Measurements from ENCODE around the gene LRRTM1.

The LRRTM1 gene

GRCh38 chr2:80269806-80270205 is 34.7 kb downstream of the LRRTM1 start:
- H3K4me3 ChIP-seq (replicated peaks in 1 of 2; ENCODE audit: low read depth in 2 of 2, low read length in 2 of 2) = no peak overlapping the region
- DNase-seq (ENCODE audit: low read depth in 2 of 2) = no peak
- no peak for TF ChIP-seq CTCF (IDR thresholded peaks at IDR 0.05; ENCODE audit: low read depth, low read length)

DNA sequence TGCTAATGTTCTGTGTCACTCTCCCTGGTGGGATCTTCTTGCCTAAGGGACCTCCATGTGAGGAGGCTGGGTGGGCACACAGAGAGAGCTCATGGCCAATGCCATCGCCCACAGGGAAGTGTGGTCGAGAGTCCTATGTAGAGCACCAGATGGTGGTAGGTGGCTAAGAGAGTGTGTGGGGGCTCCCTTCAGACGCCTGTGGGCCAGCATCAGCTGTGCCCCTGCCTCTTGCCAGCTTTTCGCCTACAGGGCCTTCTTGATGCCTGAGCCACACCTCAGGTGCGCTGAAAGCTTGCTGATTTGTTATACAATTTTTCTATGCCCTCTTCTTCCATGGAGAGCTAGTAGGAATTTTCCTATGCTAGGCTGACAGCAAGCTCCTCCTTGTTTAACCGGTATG is 38.3 kb downstream of the LRRTM1 start:
- no peak overlapping the region for H3K4me3 ChIP-seq (replicated peaks in 1 of 2; ENCODE audit: low read depth in 2 of 2, low read length in 2 of 2)
- TF ChIP-seq CTCF (IDR thresholded peaks at IDR 0.05; ENCODE audit: low read depth, low read length) = no peak
- no peak for DNase-seq (ENCODE audit: low read depth in 2 of 2)

DNA sequence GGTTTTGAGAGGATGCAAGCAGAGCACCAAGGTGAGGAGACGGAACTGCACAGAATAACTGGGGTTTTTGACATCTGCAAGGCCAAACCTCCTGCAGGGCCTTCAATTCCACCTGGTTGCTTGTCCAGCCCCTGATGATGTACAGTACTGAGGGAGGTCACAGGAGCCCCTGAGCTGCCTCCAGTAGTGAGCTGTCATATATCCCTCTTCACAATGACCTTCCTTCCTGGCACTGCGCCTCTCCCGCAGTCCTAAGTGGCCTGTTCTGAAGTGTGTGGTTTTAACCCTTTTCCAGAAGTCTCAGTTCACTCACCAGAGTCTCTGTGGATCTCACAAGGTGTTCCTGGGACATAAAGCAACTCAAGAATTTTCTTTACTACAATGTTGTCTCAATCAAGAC is 45.3 kb downstream of the LRRTM1 start:
- TF ChIP-seq CTCF (IDR thresholded peaks at IDR 0.05; ENCODE audit: low read depth, low read length) = no peak
- no peak for DNase-seq (ENCODE audit: low read depth in 2 of 2)
- H3K4me3 ChIP-seq (replicated peaks in 1 of 2; ENCODE audit: low read depth in 2 of 2, low read length in 2 of 2) = no peak overlapping the region

- H3K4me3 ChIP-seq (replicated peaks in 1 of 2; ENCODE audit: low read depth in 2 of 2, low read length in 2 of 2) = no peak overlapping the region
- no peak for TF ChIP-seq CTCF (IDR thresholded peaks at IDR 0.05; ENCODE audit: low read depth, low read length)
- DNase-seq (ENCODE audit: low read depth in 2 of 2) = no peak
Measured at GRCh38 chr2:80258793-80259192, 45.8 kb downstream of the LRRTM1 start.

DNA sequence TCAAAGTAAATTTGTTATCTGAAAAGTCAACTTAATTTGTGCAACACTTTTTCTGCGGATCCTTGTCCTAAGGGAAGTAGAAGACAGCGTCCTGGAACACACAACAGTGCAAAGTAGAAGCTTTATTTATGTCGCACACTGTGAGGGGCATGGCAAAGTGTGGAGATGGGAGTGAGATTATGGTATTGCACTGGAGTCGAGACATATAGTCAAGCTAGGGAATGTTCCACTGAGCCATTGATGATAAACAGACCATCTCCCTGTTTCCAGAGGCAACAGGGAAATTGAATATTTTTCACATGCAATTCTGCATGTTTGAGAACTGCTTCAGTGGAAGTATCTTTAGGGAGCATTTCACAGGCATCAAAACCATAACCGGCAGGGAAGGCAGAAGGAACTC is 46.2 kb downstream of the LRRTM1 start:
- DNase-seq (ENCODE audit: low read depth in 2 of 2) = no peak
- TF ChIP-seq CTCF (IDR thresholded peaks at IDR 0.05; ENCODE audit: low read depth, low read length) = no peak
- no peak overlapping the region for H3K4me3 ChIP-seq (replicated peaks in 1 of 2; ENCODE audit: low read depth in 2 of 2, low read length in 2 of 2)

DNA sequence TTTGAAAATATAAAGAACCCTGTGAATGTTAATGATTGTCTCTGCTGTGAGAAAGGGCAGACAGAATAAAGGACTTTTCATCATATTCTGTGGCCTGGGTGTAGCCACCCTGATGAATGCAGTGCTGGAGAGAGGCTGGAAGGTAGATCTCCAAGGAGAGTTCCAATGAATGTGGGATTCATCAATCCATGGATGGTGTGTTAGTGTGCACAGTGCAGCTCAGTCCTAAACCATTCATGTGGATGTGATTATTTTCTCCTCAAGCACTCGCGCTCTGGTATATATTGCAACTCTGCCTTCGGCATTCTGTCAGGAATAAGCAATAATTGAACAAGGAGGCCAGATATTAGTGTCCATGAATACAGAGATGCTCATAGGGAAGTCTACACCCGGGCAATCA is 47.1 kb downstream of the LRRTM1 start:
- no peak overlapping the region for H3K4me3 ChIP-seq (replicated peaks in 1 of 2; ENCODE audit: low read depth in 2 of 2, low read length in 2 of 2)
- no peak for DNase-seq (ENCODE audit: low read depth in 2 of 2)
- TF ChIP-seq CTCF (IDR thresholded peaks at IDR 0.05; ENCODE audit: low read depth, low read length) = no peak

- no peak for TF ChIP-seq CTCF (IDR thresholded peaks at IDR 0.05; ENCODE audit: low read depth, low read length)
- DNase-seq (ENCODE audit: low read depth in 2 of 2) = no peak
- H3K4me3 ChIP-seq (replicated peaks in 1 of 2; ENCODE audit: low read depth in 2 of 2, low read length in 2 of 2) = no peak overlapping the region
Measured at GRCh38 chr2:80256782-80257167, 47.8 kb downstream of the LRRTM1 start.
